OCI-LY7 (cell line): ENCODE measurements around the gene GFRA4. TPM values are rescaled to one million over a fixed set of nuclear protein-coding genes. Genes with fewer than 3 reads are reported as not detected.

Source experiments
- BruUV-seq: library from RNA; stranded (reverse); fragments of 400-500 nt; replicated peaks from 2 replicates; lab custom pipeline; 2021; lab: Mats Ljungman, UMichigan
- CTCF ChIA-PET: fragments of 300-600 bp; sonication (Branson Sonifier 250); formaldehyde crosslinking; loops from one replicate; lab custom pipeline; 2022; ENCODE audit warnings: antibody characterized with exemption; ENCODE audit not compliant: unreplicated experiment; lab: Charles Lee
- POLR2A ChIA-PET: fragments of 300-600 bp; sonication (Branson Sonifier 250); formaldehyde crosslinking; loops from one replicate; lab custom pipeline; 2022; ENCODE audit warnings: antibody characterized with exemption; lab: Charles Lee
- DNase-seq: peaks from one replicate; pipeline ENCODE4 v3.0.0-alpha.2; 2015; ENCODE audit warnings: low spot score
- H2AFZ ChIP-seq: fragments of 200-600 bp; sonication (generic), shearing (Covaris generic); 2 replicates; pipeline ENCODE4 v1.6.1; 2014; ENCODE audit warnings: mild to moderate bottlenecking, antibody characterized with exemption, low read length, moderate library complexity
- H3K27ac ChIP-seq: fragments of 200-600 bp; sonication (generic); 2 replicates; pipeline ENCODE4 v1.5.1; 2014; ENCODE audit warnings: mixed run types, low read depth, mild to moderate bottlenecking, moderate library complexity, low read length, inconsistent platforms; ENCODE audit not compliant: poor library complexity, severe bottlenecking
- H3K36me3 ChIP-seq: fragments of 200-600 bp; sonication (generic); 2 replicates; pipeline ENCODE4 v1.6.1; 2014; ENCODE audit warnings: mild to moderate bottlenecking, antibody characterized with exemption, low read length, moderate library complexity, mixed read lengths; ENCODE audit not compliant: insufficient read depth
- H3K4me1 ChIP-seq: fragments of 200-600 bp; sonication (generic); 2 replicates; pipeline ENCODE4 v1.5.1; 2014; ENCODE audit warnings: mild to moderate bottlenecking, low read length; ENCODE audit not compliant: insufficient read depth, poor library complexity, severe bottlenecking
- H3K4me2 ChIP-seq: fragments of 200-600 bp; sonication (generic); 2 replicates; pipeline ENCODE4 v1.6.1; 2014; ENCODE audit warnings: mild to moderate bottlenecking, low read length
- H3K4me3 ChIP-seq: fragments of 200-600 bp; sonication (generic); 2 replicates; pipeline ENCODE4 v1.5.1; 2014; ENCODE audit warnings: mild to moderate bottlenecking, low read depth, low read length; ENCODE audit not compliant: poor library complexity, severe bottlenecking
- H3K79me2 ChIP-seq: fragments of 200-600 bp; sonication (generic); 2 replicates; pipeline ENCODE4 v1.6.1; 2016; ENCODE audit warnings: low read depth, mild to moderate bottlenecking, low read length, moderate library complexity, mixed read lengths; ENCODE audit not compliant: insufficient read depth
- H3K9me2 ChIP-seq: fragments of 200-600 bp; sonication (generic); 2 replicates; pipeline ENCODE4 v1.6.1; 2016; ENCODE audit warnings: mild to moderate bottlenecking, low read length, mixed read lengths; ENCODE audit not compliant: insufficient read depth
- H3K9me3 ChIP-seq: fragments of 200-600 bp; sonication (generic); 2 replicates; pipeline ENCODE4 v1.6.1; 2014; ENCODE audit warnings: mild to moderate bottlenecking, mixed run types, low read length, mixed read lengths
- H4K20me1 ChIP-seq: fragments of 200-600 bp; sonication (generic); 2 replicates; pipeline ENCODE4 v1.6.1; 2014; ENCODE audit warnings: mild to moderate bottlenecking, antibody characterized with exemption, low read length, moderate library complexity, mixed read lengths; ENCODE audit not compliant: insufficient read depth
- CTCF ChIP-seq: fragments of 200-600 bp; sonication (generic); conservative IDR thresholded peaks from 2 replicates; pipeline ENCODE4 v1.5.1; 2014; ENCODE audit warnings: mild to moderate bottlenecking, antibody characterized with exemption, low read length, moderate library complexity, mixed read lengths
- EZH2phosphoT487 ChIP-seq: fragments of 200-600 bp; sonication (generic); IDR thresholded peaks from 2 replicates; pipeline ENCODE4 v1.6.1; 2018; ENCODE audit warnings: low read depth, borderline replicate concordance, mild to moderate bottlenecking, mixed run types, antibody characterized with exemption, low read length, moderate library complexity, mixed read lengths
- intact Hi-C: fragments of 100-400 bp; cut with micrococcal nuclease; formaldehyde crosslinking; loops from one replicate; pipeline ENCODE4 v1.10.0; 2022; ENCODE audit not compliant: unreplicated experiment
- total RNA-seq, 2 experiments: library from RNA; depleted of rRNA in 1 of 2; stranded (reverse); fragments of >200 nt in 1 of 2; shearing (Covaris generic) in 1 of 2; gene quantifications; 2 replicates each; pipeline ENCODE4 v1.2.3, GENCODE V29; 2014 to 2022

Gene GFRA4
- total RNA-seq, 2 experiments from 2014 or later, result not detected

GRCh38 chr20:3646651-3647050 is 16.5 kb downstream of the GFRA4 start:
- ChIA-PET POLR2A (interaction anchor here (1.1 kb wide), 1 partner anchor 10 kb away, joined by 3 read pairs; no protein-coding TSS in a partner anchor), CTCF (no interaction called here)
- H3K4me3 ChIP-seq, result no peak overlapping the region
- DNase-seq, result no peak
- BruUV-seq, result no TSS peak
- no peaks in the 10 kb centered on the region for H3K9me2 ChIP-seq
- no peak overlapping the region for H3K27ac ChIP-seq
- intact Hi-C loops, result no loop called here
- H3K4me1 ChIP-seq, result no peaks in the 10 kb centered on the region
- H2AFZ ChIP-seq, result no peak overlapping the region
- TF ChIP-seq EZH2phosphoT487 (no peak), CTCF (no peak)
- H3K36me3 ChIP-seq, result no peaks in the 10 kb centered on the region
- H3K4me2 ChIP-seq, result no peak overlapping the region
- H3K79me2 ChIP-seq, result no peaks in the 10 kb centered on the region
- H3K9me3 ChIP-seq, result no peaks in the 10 kb centered on the region
- no peaks in the 10 kb centered on the region for H4K20me1 ChIP-seq

- ChIA-PET POLR2A (no interaction called here), CTCF (no interaction called here)
- no peaks in the 10 kb centered on the region for H3K36me3 ChIP-seq
- H3K4me1 ChIP-seq, result no peaks in the 10 kb centered on the region
- no TSS peak for BruUV-seq
- DNase-seq, result no peak
- TF ChIP-seq CTCF (no peak), EZH2phosphoT487 (no peak)
- H3K4me3 ChIP-seq, result no peak overlapping the region
- no peak overlapping the region for H3K4me2 ChIP-seq
- intact Hi-C loops, result no loop called here
- H4K20me1 ChIP-seq, result no peaks in the 10 kb centered on the region
- H3K27ac ChIP-seq, result no peak overlapping the region
- H2AFZ ChIP-seq, result no peak overlapping the region
- H3K9me2 ChIP-seq, result no peaks in the 10 kb centered on the region
- H3K9me3 ChIP-seq, result no peaks in the 10 kb centered on the region
- H3K79me2 ChIP-seq, result no peaks in the 10 kb centered on the region
Observed at GRCh38 chr20:3646067-3646440, 17.1 kb downstream of the GFRA4 start.

GRCh38 chr20:3645309-3646066 is 17.7 kb downstream of the GFRA4 start:
- BruUV-seq, result no TSS peak
- no peaks in the 10 kb centered on the region for H3K36me3 ChIP-seq
- TF ChIP-seq CTCF (no peak), EZH2phosphoT487 (no peak)
- H3K79me2 ChIP-seq, result no peaks in the 10 kb centered on the region
- no peaks in the 10 kb centered on the region for H3K9me2 ChIP-seq
- H4K20me1 ChIP-seq, result no peaks in the 10 kb centered on the region
- H3K9me3 ChIP-seq, result no peaks in the 10 kb centered on the region
- intact Hi-C loops, result no loop called here
- CTCF ChIA-PET, result no interaction called here
- no peak for DNase-seq
- H2AFZ ChIP-seq, result no peak overlapping the region
- H3K4me2 ChIP-seq, result no peak overlapping the region
- H3K4me1 ChIP-seq, result no peaks in the 10 kb centered on the region
- no peak overlapping the region for H3K4me3 ChIP-seq
- H3K27ac ChIP-seq, result no peak overlapping the region
- POLR2A ChIA-PET, result no interaction called here
